Mesothelial cell of epicardium (in vitro differentiated cells): ENCODE results near the gene FXYD3. TPM values are rescaled to one million over a fixed set of nuclear protein-coding genes. Genes with fewer than 3 reads are reported as not detected.

ENCODE experiments used
- DNase-seq, 2 experiments: peaks; one replicate each; pipeline ENCODE4 v3.0.0; 2021; ENCODE audit warnings: low spot score in 2 of 2; ENCODE audit not compliant: unreplicated experiment in 2 of 2
- H3K27ac Mint-ChIP-seq: 2 replicates; pipeline ENCODE4 v1.8.0; 2021; ENCODE audit warnings: mixed read lengths
- H3K27me3 Mint-ChIP-seq: 2 replicates; pipeline ENCODE4 v1.8.0; 2021; ENCODE audit warnings: low read depth, mixed read lengths
- H3K36me3 Mint-ChIP-seq: 2 replicates; pipeline ENCODE4 v1.8.0; 2021; ENCODE audit warnings: mixed read lengths
- H3K4me1 Mint-ChIP-seq: 2 replicates; pipeline ENCODE4 v1.8.0; 2021; ENCODE audit warnings: mixed read lengths
- H3K4me3 Mint-ChIP-seq: 2 replicates; pipeline ENCODE4 v1.8.0; 2021; ENCODE audit warnings: mild to moderate bottlenecking, moderate library complexity, mixed read lengths
- H3K9me3 Mint-ChIP-seq: 2 replicates; pipeline ENCODE4 v1.8.0; 2021; ENCODE audit warnings: mixed read lengths
- total RNA-seq: library from RNA; stranded (reverse); gene quantifications from 3 replicates; pipeline ENCODE4 v1.2.1, GENCODE V29; 2021
- TF ChIP-seq, protein P1 (sequence below): fragments of 200-600 bp; sonication (generic); IDR thresholded peaks from one replicate; pipeline ENCODE4 v1.5.0; 2021; ENCODE audit warnings: antibody characterized with exemption; ENCODE audit not compliant: unreplicated experiment

FXYD3 gene
- total RNA-seq, 1 donor from 2014 or later = 5.5 TPM

DNA sequence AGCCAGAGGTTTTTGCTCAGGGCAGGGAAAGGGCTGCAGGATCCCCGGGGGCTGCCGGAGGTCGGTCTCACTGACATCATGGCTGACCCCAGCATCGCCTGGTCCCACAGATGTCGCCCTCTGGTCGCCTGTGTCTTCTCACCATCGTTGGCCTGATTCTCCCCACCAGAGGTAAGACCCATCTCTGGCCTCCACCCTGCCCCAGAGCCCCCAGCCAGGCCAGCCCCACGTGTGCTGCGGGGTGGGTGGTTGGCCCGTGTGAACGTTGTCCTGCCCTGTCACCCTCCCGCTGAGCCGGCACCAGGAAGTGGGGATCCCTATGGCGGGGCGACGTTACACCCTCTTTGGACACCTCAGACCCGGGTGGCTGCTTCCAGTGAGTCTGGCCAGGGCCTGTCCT is 39.8 kb downstream of the FXYD3 start:
- peaks cover 33% of the 10 kb centered on the region for H3K27me3 Mint-ChIP-seq
- H3K4me1 Mint-ChIP-seq = peaks cover 26% of the 10 kb centered on the region

DNA sequence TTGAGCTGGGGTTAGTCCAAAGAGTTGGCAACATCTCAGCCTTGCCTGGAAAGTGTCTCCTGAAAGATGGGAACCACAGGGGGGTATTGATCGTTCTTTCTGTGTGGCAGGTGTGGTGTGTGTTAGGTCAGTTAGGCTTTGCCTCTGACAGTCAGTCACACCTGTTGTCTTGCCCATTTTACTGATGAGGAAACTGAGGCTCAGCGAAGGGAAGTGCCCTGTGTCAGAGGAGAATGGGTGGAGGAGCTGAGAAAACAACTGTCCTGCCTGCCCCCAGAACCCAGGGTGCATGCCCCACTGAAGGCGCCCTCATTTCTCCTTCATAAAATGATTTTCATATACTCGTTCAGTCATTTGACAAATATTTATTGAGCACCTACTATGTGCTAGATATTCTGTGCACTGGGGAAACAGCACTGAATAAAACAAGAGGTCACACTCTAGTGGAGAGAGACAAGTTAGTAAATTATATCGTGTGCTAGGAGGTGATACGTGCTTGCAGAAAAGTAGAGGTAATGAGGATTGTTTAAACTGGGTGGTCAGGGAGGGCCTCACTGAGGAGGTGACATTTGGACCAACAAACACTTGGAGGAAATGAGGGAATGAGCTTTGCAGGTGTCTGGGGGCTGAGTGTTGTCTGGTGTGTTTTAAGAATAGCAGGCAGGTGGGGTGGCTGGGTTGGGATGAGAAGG is 40.5 kb downstream of the FXYD3 start:
- TF ChIP-seq, protein P1, sequence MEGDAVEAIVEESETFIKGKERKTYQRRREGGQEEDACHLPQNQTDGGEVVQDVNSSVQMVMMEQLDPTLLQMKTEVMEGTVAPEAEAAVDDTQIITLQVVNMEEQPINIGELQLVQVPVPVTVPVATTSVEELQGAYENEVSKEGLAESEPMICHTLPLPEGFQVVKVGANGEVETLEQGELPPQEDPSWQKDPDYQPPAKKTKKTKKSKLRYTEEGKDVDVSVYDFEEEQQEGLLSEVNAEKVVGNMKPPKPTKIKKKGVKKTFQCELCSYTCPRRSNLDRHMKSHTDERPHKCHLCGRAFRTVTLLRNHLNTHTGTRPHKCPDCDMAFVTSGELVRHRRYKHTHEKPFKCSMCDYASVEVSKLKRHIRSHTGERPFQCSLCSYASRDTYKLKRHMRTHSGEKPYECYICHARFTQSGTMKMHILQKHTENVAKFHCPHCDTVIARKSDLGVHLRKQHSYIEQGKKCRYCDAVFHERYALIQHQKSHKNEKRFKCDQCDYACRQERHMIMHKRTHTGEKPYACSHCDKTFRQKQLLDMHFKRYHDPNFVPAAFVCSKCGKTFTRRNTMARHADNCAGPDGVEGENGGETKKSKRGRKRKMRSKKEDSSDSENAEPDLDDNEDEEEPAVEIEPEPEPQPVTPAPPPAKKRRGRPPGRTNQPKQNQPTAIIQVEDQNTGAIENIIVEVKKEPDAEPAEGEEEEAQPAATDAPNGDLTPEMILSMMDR = no peak
- peaks cover 22% of the 10 kb centered on the region for H3K4me1 Mint-ChIP-seq
- H3K4me3 Mint-ChIP-seq = peak overlapping the region; percentile 82
- no peak overlapping the region for H3K27ac Mint-ChIP-seq
- no peaks in the 10 kb centered on the region for H3K9me3 Mint-ChIP-seq
- H3K27me3 Mint-ChIP-seq = peaks cover 33% of the 10 kb centered on the region
- no peak for DNase-seq
- peaks cover 3% of the 10 kb centered on the region for H3K36me3 Mint-ChIP-seq

More for the DNA sequence above, 39.8 kb downstream of the FXYD3 start:
- Mint-ChIP-seq H3K27ac (no peak overlapping the region), H3K36me3 (peaks cover 3% of the 10 kb centered on the region), H3K9me3 (no peaks in the 10 kb centered on the region), H3K4me3 (peak overlapping the region; percentile 82)
- no peak for DNase-seq
- TF ChIP-seq, protein P1 = no peak

DNA sequence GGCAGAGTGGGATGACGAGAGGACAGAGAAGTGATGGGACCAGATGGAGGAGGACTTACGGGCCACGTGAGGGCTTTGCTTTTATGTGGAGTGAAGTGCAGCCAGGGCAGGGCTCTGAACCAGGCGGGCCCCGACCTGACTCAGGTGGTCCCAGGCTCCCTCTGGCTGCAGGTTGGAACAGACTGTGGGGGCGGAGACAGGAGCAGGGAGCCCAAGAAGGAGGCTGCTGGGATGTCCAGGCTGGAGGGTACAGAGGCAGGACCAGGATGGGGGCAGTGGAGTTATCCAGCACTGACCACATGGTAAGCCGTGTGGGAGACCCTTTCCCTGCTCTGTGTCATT is 41.0 kb downstream of the FXYD3 start:
- peaks cover 33% of the 10 kb centered on the region for H3K27me3 Mint-ChIP-seq
- H3K4me3 Mint-ChIP-seq = no peak overlapping the region
- no peak for DNase-seq
- peaks cover 8% of the 10 kb centered on the region for H3K36me3 Mint-ChIP-seq
- TF ChIP-seq, protein P1 = no peak
- no peak overlapping the region for H3K27ac Mint-ChIP-seq
- H3K4me1 Mint-ChIP-seq = peaks cover 22% of the 10 kb centered on the region
- H3K9me3 Mint-ChIP-seq = no peaks in the 10 kb centered on the region

DNA sequence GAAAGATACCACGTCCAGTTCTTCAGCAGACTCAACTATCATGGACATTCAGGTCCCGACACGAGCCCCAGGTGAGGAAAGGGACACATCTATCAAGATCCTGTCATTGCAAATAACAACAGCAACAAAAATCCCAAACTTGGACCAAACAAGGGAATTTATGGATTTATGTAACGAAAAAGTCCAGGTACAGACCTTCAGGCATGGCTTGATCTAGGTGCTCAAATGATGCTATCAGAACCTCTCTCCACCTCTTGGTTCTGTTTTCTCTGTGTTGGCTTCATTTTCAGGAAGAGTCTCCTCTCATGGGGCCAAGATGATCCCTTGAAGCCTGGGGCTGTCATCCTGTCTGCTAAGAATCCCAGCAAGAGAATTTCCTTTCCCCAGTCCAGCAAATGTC is 41.8 kb downstream of the FXYD3 start:
- H3K36me3 Mint-ChIP-seq = peaks cover 9% of the 10 kb centered on the region
- no peak overlapping the region for H3K4me3 Mint-ChIP-seq
- peaks cover 5% of the 10 kb centered on the region for H3K9me3 Mint-ChIP-seq
- H3K27ac Mint-ChIP-seq = no peak overlapping the region
- H3K27me3 Mint-ChIP-seq = peaks cover 29% of the 10 kb centered on the region
- H3K4me1 Mint-ChIP-seq = peaks cover 18% of the 10 kb centered on the region
- TF ChIP-seq, protein P1 = no peak
- no peak for DNase-seq

DNA sequence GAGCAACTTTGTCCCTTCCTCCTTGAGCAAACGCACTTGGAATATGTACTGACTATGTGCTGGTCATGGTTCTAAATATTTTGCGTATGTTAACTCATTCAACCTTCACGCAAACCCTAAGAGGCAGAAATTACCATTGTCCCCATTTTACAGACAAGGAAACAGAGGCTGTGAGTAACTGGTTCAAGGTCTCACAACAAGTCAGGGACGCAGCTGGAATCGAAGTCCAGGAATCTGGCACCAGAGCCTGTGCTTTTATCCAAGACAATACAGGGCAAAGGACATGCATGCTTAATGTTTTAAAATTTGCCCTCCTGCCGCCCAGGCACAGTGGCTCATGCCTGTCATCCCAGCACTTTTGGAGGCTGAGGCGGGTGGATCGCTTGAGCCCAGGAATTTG is 44.0 kb downstream of the FXYD3 start:
- TF ChIP-seq, protein P1 = no peak
- Mint-ChIP-seq H3K27me3 (peaks cover 18% of the 10 kb centered on the region), H3K27ac (no peak overlapping the region), H3K36me3 (peaks cover 21% of the 10 kb centered on the region), H3K4me1 (peaks cover 8% of the 10 kb centered on the region), H3K4me3 (no peak overlapping the region), H3K9me3 (peaks cover 14% of the 10 kb centered on the region)
- no peak for DNase-seq
